ENCODE results near the gene TBC1D9B.
A peak's percentile ranks its signal among the peaks of the same experiment; 100 is the strongest.
"Not testable (repeated sequence)": the region's sequence is repeated elsewhere in the genome, so short reads cannot be mapped to it uniquely, and the experiment has no call there.

TBC1D9B gene

GRCh38 chr5:179836225-179837019 lies 71.3 kb downstream of the TBC1D9B start:
- Histone ChIP-seq H4K20me1 (peaks cover 36% of the 10 kb centered on the region; the same call in 1 of the 2 replicates), H3K9ac (0 out of 2 replicates have a peak overlapping the region, but pooled peaks have one; percentile 10), H3K27ac (0 out of 2 replicates have a peak overlapping the region, but pooled peaks have one; percentile 1), H3K27me3 (no peaks in the 10 kb centered on the region), H3K36me3 (peaks cover 95% of the 10 kb centered on the region), H3K4me2 (no peak overlapping the region), H3K4me1 (peaks cover 4% of the 10 kb centered on the region; the same call in 1 of the 2 replicates), H3K4me3 (no peak overlapping the region), H3K9me3 (peaks cover 10% of the 10 kb centered on the region)
- TF ChIP-seq Cebpa-rat (IDR thresholded peaks at IDR 0.05), result no peak

GRCh38 chr5:179834871-179835270 lies 72.8 kb downstream of the TBC1D9B start:
- not testable (repeated sequence) for H3K4me3 ChIP-seq, H3K27ac ChIP-seq, H3K9ac ChIP-seq, H3K4me2 ChIP-seq, H3K4me1 ChIP-seq, H3K27me3 ChIP-seq
- H3K36me3 ChIP-seq, result peaks cover 95% of the 10 kb centered on the region
- peaks cover 19% of the 10 kb centered on the region for H3K9me3 ChIP-seq
- peaks cover 36% of the 10 kb centered on the region; the same call in 1 of the 2 replicates for H4K20me1 ChIP-seq

- TF ChIP-seq Cebpa-rat (IDR thresholded peaks at IDR 0.05), result no peak
- no peak overlapping the region for H3K4me2 ChIP-seq
- peaks cover 4% of the 10 kb centered on the region; the same call in 1 of the 2 replicates for H3K4me1 ChIP-seq
- no peak overlapping the region for H3K27ac ChIP-seq
- peaks cover 95% of the 10 kb centered on the region for H3K36me3 ChIP-seq
- peaks cover 25% of the 10 kb centered on the region for H3K9me3 ChIP-seq
- H4K20me1 ChIP-seq, result peaks cover 36% of the 10 kb centered on the region; the same call in 1 of the 2 replicates
- no peaks in the 10 kb centered on the region for H3K27me3 ChIP-seq
- no peak overlapping the region for H3K4me3 ChIP-seq
- no peak overlapping the region for H3K9ac ChIP-seq
These were observed 73.6 kb downstream of the TBC1D9B start for GRCh38 chr5:179834120-179834519.

- H3K9me3 ChIP-seq, result peaks cover 27% of the 10 kb centered on the region
- H3K27me3 ChIP-seq, result no peaks in the 10 kb centered on the region
- no peak overlapping the region for H3K27ac ChIP-seq
- H3K4me3 ChIP-seq, result no peak overlapping the region
- H3K36me3 ChIP-seq, result peaks cover 95% of the 10 kb centered on the region
- H3K4me2 ChIP-seq, result no peak overlapping the region
- TF ChIP-seq Cebpa-rat (IDR thresholded peaks at IDR 0.05), result no peak
- peaks cover 4% of the 10 kb centered on the region; the same call in 1 of the 2 replicates for H3K4me1 ChIP-seq
- H4K20me1 ChIP-seq, result peaks cover 36% of the 10 kb centered on the region; the same call in 1 of the 2 replicates
- H3K9ac ChIP-seq, result no peak overlapping the region
These were observed 74.0 kb downstream of the TBC1D9B start for GRCh38 chr5:179833709-179834070.

- Histone ChIP-seq H3K27ac (no peak overlapping the region), H3K27me3 (no peaks in the 10 kb centered on the region), H3K9ac (no peak overlapping the region), H3K4me3 (no peak overlapping the region), H3K9me3 (peaks cover 27% of the 10 kb centered on the region), H3K4me1 (peaks cover 4% of the 10 kb centered on the region; the same call in 1 of the 2 replicates), H4K20me1 (peaks cover 36% of the 10 kb centered on the region; the same call in 1 of the 2 replicates), H3K4me2 (no peak overlapping the region), H3K36me3 (peaks cover 95% of the 10 kb centered on the region)
- no peak for TF ChIP-seq Cebpa-rat (IDR thresholded peaks at IDR 0.05)
These were observed 74.5 kb downstream of the TBC1D9B start for GRCh38 chr5:179833056-179833708.

- no peaks in the 10 kb centered on the region for H3K27me3 ChIP-seq
- no peak overlapping the region for H3K4me3 ChIP-seq
- no peak overlapping the region for H3K27ac ChIP-seq
- no peak overlapping the region for H3K4me2 ChIP-seq
- TF ChIP-seq Cebpa-rat (IDR thresholded peaks at IDR 0.05), result no peak
- no peak overlapping the region for H3K9ac ChIP-seq
- peaks cover 27% of the 10 kb centered on the region for H3K9me3 ChIP-seq
- H3K4me1 ChIP-seq, result peaks cover 13% of the 10 kb centered on the region; the same call in 1 of the 2 replicates
- H4K20me1 ChIP-seq, result peaks cover 35% of the 10 kb centered on the region
- H3K36me3 ChIP-seq, result peaks cover 95% of the 10 kb centered on the region
These were observed 75.5 kb downstream of the TBC1D9B start for GRCh38 chr5:179832039-179832745.

GRCh38 chr5:179830818-179831468 lies 76.8 kb downstream of the TBC1D9B start:
- H3K27ac ChIP-seq, result no peak overlapping the region
- no peak overlapping the region for H3K9ac ChIP-seq
- H3K36me3 ChIP-seq, result peaks cover 95% of the 10 kb centered on the region
- peaks cover 27% of the 10 kb centered on the region for H3K9me3 ChIP-seq
- no peak for TF ChIP-seq Cebpa-rat (IDR thresholded peaks at IDR 0.05)
- H3K4me2 ChIP-seq, result no peak overlapping the region
- H3K27me3 ChIP-seq, result no peaks in the 10 kb centered on the region
- peaks cover 13% of the 10 kb centered on the region; the same call in 1 of the 2 replicates for H3K4me1 ChIP-seq
- peaks cover 31% of the 10 kb centered on the region for H4K20me1 ChIP-seq
- H3K4me3 ChIP-seq, result no peak overlapping the region

GRCh38 chr5:179829732-179830435 lies 77.8 kb downstream of the TBC1D9B start:
- Histone ChIP-seq H3K9ac (no peak overlapping the region), H3K9me3 (peaks cover 27% of the 10 kb centered on the region), H3K4me3 (no peak overlapping the region), H4K20me1 (peaks cover 41% of the 10 kb centered on the region), H3K4me2 (no peak overlapping the region), H3K27ac (no peak overlapping the region), H3K4me1 (peaks cover 13% of the 10 kb centered on the region; the same call in 1 of the 2 replicates), H3K36me3 (peaks cover 97% of the 10 kb centered on the region), H3K27me3 (no peaks in the 10 kb centered on the region)
- no peak for TF ChIP-seq Cebpa-rat (IDR thresholded peaks at IDR 0.05)
